H1 (cell line): Measurements from ENCODE around the gene NOXRED1. TPM values are rescaled to one million over a fixed set of nuclear protein-coding genes. Genes with fewer than 3 reads are reported as not detected.

Experiments
- CTCF ChIA-PET: fragments of 300-600 bp; sonication (Branson Sonifier 250); formaldehyde crosslinking; loops from one replicate; lab custom pipeline; 2021; ENCODE audit not compliant: partially characterized antibody; lab: Charles Lee
- POLR2A ChIA-PET: fragments of 300-600 bp; sonication (Branson Sonifier 250); formaldehyde crosslinking; loops from one replicate; lab custom pipeline; 2021; ENCODE audit warnings: inconsistent platforms; ENCODE audit not compliant: partially characterized antibody; lab: Charles Lee
- DNase-seq, 2 experiments: peaks; one replicate each; pipeline versions ENCODE4 v3.0.0 to v3.0.0-alpha.2; 2010 to 2022; ENCODE audit warnings: low spot score in 2 of 2, low read depth in 1 of 2, mixed read lengths in 1 of 2
- FAIRE-seq: peaks from 2 replicates; lab custom pipeline; 2011; peaks lifted over from hg19 to GRCh38; lab: Jason Lieb, UNC
- H2AFZ ChIP-seq: 2 replicates; pipeline ENCODE4 v1.8.1; 2012; ENCODE audit warnings: low read length, inconsistent platforms
- H2AK5ac ChIP-seq: 2 replicates; pipeline ENCODE4 v1.6.1; 2013; ENCODE audit warnings: low read depth, low read length
- H2BK120ac ChIP-seq: replicated peaks from 2 replicates; pipeline ENCODE3; 2013; ENCODE audit warnings: low read depth, low read length, inconsistent platforms
- H2BK12ac ChIP-seq: 2 replicates; pipeline ENCODE4 v1.6.1; 2013; ENCODE audit warnings: low read depth, low read length
- H2BK15ac ChIP-seq: 2 replicates; pipeline ENCODE4 v1.6.1; 2013; ENCODE audit warnings: low read length
- H2BK20ac ChIP-seq: 2 replicates; pipeline ENCODE4 v1.6.1; 2013; ENCODE audit warnings: low read length
- H2BK5ac ChIP-seq: 2 replicates; pipeline ENCODE4 v1.6.1; 2013; ENCODE audit warnings: low read depth, low read length
- H3K14ac ChIP-seq: 2 replicates; pipeline ENCODE4 v1.6.1; 2013; ENCODE audit warnings: inconsistent platforms; ENCODE audit not compliant: insufficient read length
- H3K18ac ChIP-seq: 2 replicates; pipeline ENCODE4 v1.6.1; 2013; ENCODE audit warnings: low read length; ENCODE audit errors: extremely low read depth
- H3K23ac ChIP-seq: 2 replicates; pipeline ENCODE4 v1.6.1; 2013; ENCODE audit warnings: inconsistent platforms; ENCODE audit not compliant: insufficient read length
- H3K23me2 ChIP-seq: 2 replicates; pipeline ENCODE4 v1.6.1; 2013; ENCODE audit warnings: low read depth, low read length
- H3K27ac ChIP-seq: 2 replicates; pipeline ENCODE4 v1.6.1; 2011; ENCODE audit warnings: low read depth, low read length, inconsistent platforms
- H3K27me3 ChIP-seq, 4 experiments: replicated peaks in 1 of 4; 1 replicate in 1 of 4; 2 replicates in 3 of 4; pipeline versions ENCODE4 v1.6.1 to v1.8.1; 2011 to 2013; ENCODE audit warnings: low read length in 3 of 4, mild to moderate bottlenecking in 3 of 4, inconsistent platforms in 2 of 4, mixed read lengths in 2 of 4, moderate library complexity in 1 of 4; ENCODE audit not compliant: control insufficient read depth in 3 of 4, insufficient read depth in 3 of 4; ENCODE audit errors: extremely low read depth in 1 of 4
- H3K36me3 ChIP-seq, 4 experiments: 2 replicates each; pipeline versions ENCODE4 v1.6.1 to v1.8.1; 2011 to 2013; ENCODE audit warnings: mild to moderate bottlenecking in 4 of 4, low read length in 3 of 4, moderate library complexity in 2 of 4, control low read depth in 1 of 4, inconsistent platforms in 1 of 4; ENCODE audit not compliant: insufficient read depth in 4 of 4, control insufficient read depth in 2 of 4
- H3K4ac ChIP-seq: replicated peaks from 2 replicates; pipeline ENCODE3; 2013; ENCODE audit warnings: low read length, low read depth, mixed read lengths, inconsistent platforms; ENCODE audit not compliant: insufficient read length
- H3K4me1 ChIP-seq, 4 experiments: replicated peaks in 1 of 4; 1 replicate in 1 of 4; 2 replicates in 3 of 4; pipeline versions ENCODE4 v1.6.1 to v1.8.1; 2011 to 2013; ENCODE audit warnings: low read length in 3 of 4, inconsistent platforms in 2 of 4, mixed read lengths in 1 of 4; ENCODE audit not compliant: insufficient read depth in 4 of 4, control insufficient read depth in 3 of 4
- H3K4me2 ChIP-seq, 2 experiments: 2 replicates each; pipeline versions ENCODE4 v1.6.1 to v1.8.1; 2011 to 2013; ENCODE audit warnings: low read depth in 2 of 2, low read length in 2 of 2, control low read depth in 1 of 2, inconsistent platforms in 1 of 2, mild to moderate bottlenecking in 1 of 2; ENCODE audit not compliant: insufficient read depth in 1 of 2
- H3K4me3 ChIP-seq, 4 experiments: fragments of 200-600, 300-600 bp in 1 of 4; sonication (generic), shearing (Covaris generic), sonication (Bioruptor Twin) in 1 of 4; 2 replicates each; pipeline versions ENCODE4 v1.5.1 to v1.8.1; 2011 to 2016; ENCODE audit warnings: low read length in 4 of 4, low read depth in 3 of 4, control low read depth in 2 of 4, inconsistent platforms in 2 of 4, mild to moderate bottlenecking in 2 of 4, mixed read lengths in 1 of 4, moderate library complexity in 1 of 4; ENCODE audit not compliant: insufficient read depth in 2 of 4; ENCODE audit errors: extremely low read depth in 1 of 4
- H3K56ac ChIP-seq: replicated peaks from 2 replicates; pipeline ENCODE3; 2013; ENCODE audit warnings: low read depth, mild to moderate bottlenecking, mixed read lengths, low read length, inconsistent platforms; ENCODE audit not compliant: insufficient read length
- H3K79me1 ChIP-seq: 2 replicates; pipeline ENCODE4 v1.6.1; 2013; ENCODE audit warnings: low read depth, low read length, control low read depth
- H3K79me2 ChIP-seq, 2 experiments: 2 replicates each; pipeline versions ENCODE4 v1.6.1 to v1.8.1; 2012 to 2013; ENCODE audit warnings: low read length in 2 of 2, mild to moderate bottlenecking in 2 of 2, inconsistent platforms in 1 of 2; ENCODE audit not compliant: insufficient read depth in 2 of 2, control insufficient read depth in 1 of 2
- H3K9ac ChIP-seq, 4 experiments: replicated peaks in 1 of 4; 1 replicate in 1 of 4; 2 replicates in 3 of 4; pipeline versions ENCODE4 v1.6.1 to v1.8.1; 2011 to 2013; ENCODE audit warnings: low read depth in 3 of 4, low read length in 3 of 4, control low read depth in 2 of 4, mild to moderate bottlenecking in 2 of 4, moderate library complexity in 2 of 4, inconsistent platforms in 1 of 4; ENCODE audit errors: extremely low read depth in 1 of 4
- H3K9me3 ChIP-seq, 2 experiments: 2 replicates each; pipeline versions ENCODE4 v1.6.1 to v1.8.1; 2012 to 2013; ENCODE audit warnings: mild to moderate bottlenecking in 2 of 2, moderate library complexity in 2 of 2, control low read depth in 1 of 2, inconsistent platforms in 1 of 2, low read depth in 1 of 2, low read length in 1 of 2, mixed read lengths in 1 of 2; ENCODE audit not compliant: insufficient read depth in 2 of 2
- H4K20me1 ChIP-seq, 2 experiments: replicated peaks in 1 of 2; 2 replicates each; pipeline versions ENCODE3 to v1.8.1; 2011 to 2013; ENCODE audit warnings: inconsistent platforms in 2 of 2, low read length in 2 of 2, mild to moderate bottlenecking in 1 of 2; ENCODE audit not compliant: insufficient read depth in 2 of 2, control insufficient read depth in 1 of 2
- H4K5ac ChIP-seq: 2 replicates; pipeline ENCODE4 v1.6.1; 2013; ENCODE audit warnings: low read length, low read depth, mixed read lengths, inconsistent platforms; ENCODE audit not compliant: insufficient read length
- H4K8ac ChIP-seq: 2 replicates; pipeline ENCODE4 v1.8.0; 2013; ENCODE audit warnings: mild to moderate bottlenecking, moderate library complexity, low read length, inconsistent platforms; ENCODE audit not compliant: insufficient read depth; ENCODE audit errors: extremely low read depth
- H4K91ac ChIP-seq: replicated peaks from 2 replicates; pipeline ENCODE3; 2013; ENCODE audit warnings: low read length, mixed read lengths, inconsistent platforms; ENCODE audit not compliant: insufficient read length
- ATF2 ChIP-seq: IDR thresholded peaks from 2 replicates; pipeline ENCODE4 v1.6.1; 2012; ENCODE audit warnings: low read length, inconsistent platforms
- CBX8 ChIP-seq: fragments of 300-800, 300-1000 bp; sonication (generic); IDR thresholded peaks from 2 replicates; pipeline ENCODE4 v1.7.1; 2016; ENCODE audit warnings: low read depth, low read length, borderline replicate concordance
- CHD2 ChIP-seq: IDR thresholded peaks from 2 replicates; pipeline ENCODE4 v1.6.1; 2012; ENCODE audit warnings: low read length, improper control_type of control experiment
- CTBP2 ChIP-seq: IDR thresholded peaks from 2 replicates; pipeline ENCODE4 v1.7.0; 2011; ENCODE audit warnings: borderline replicate concordance, mild to moderate bottlenecking, moderate library complexity, mixed read lengths, low read length; ENCODE audit not compliant: insufficient read depth, insufficient read length
- EP300 ChIP-seq, 2 experiments: IDR thresholded peaks; 1 replicate in 1 of 2; 2 replicates in 1 of 2; pipeline ENCODE4 v1.6.1; 2011 to 2012; ENCODE audit warnings: low read depth in 2 of 2, low read length in 2 of 2, mild to moderate bottlenecking in 2 of 2, borderline replicate concordance in 1 of 2, inconsistent platforms in 1 of 2, moderate library complexity in 1 of 2
- KDM4A ChIP-seq: IDR thresholded peaks from one replicate; pipeline ENCODE4 v1.7.1; 2012; ENCODE audit warnings: low read depth, mild to moderate bottlenecking, moderate library complexity, low read length, inconsistent platforms; ENCODE audit not compliant: severe bottlenecking
- NRF1 ChIP-seq: IDR thresholded peaks from 2 replicates; pipeline ENCODE4 v1.6.1; 2011; ENCODE audit warnings: mild to moderate bottlenecking, low read depth, low read length, improper control_type of control experiment
- POU5F1 ChIP-seq: IDR thresholded peaks from 2 replicates; pipeline ENCODE4 v1.6.1; 2011; ENCODE audit warnings: low read depth, mild to moderate bottlenecking, low read length, moderate library complexity
- SP2 ChIP-seq: IDR thresholded peaks from 2 replicates; pipeline ENCODE4 v1.6.1; 2012; ENCODE audit warnings: mild to moderate bottlenecking, low read length, inconsistent platforms
- WGBS, 2 experiments: shearing (Covaris generic) in 1 of 2; methylation state at CpG; one replicate each; pipeline versions ENCODE4 v1.1.6 to v1.1.7; 2013 to 2015; ENCODE audit warnings: low lambda C conversion rate in 2 of 2, mixed read lengths in 2 of 2, inconsistent platforms in 1 of 2, low coverage in 1 of 2, missing lambda C conversion rate in 1 of 2; ENCODE audit not compliant: insufficient replicate concordance in 2 of 2, insufficient coverage in 1 of 2, insufficient read length in 1 of 2; ENCODE audit errors: extremely low coverage in 1 of 2, missing lambda C conversion rate in 1 of 2; 5-methylcytosine and 5-hydroxymethylcytosine counted together
- polyA plus RNA-seq, 7 experiments: library from polyadenylated mRNA; depleted of rRNA in 3 of 7; stranded (reverse) in 5 of 7; unstranded in 2 of 7; fragments of >200 nt in 5 of 7; fragments of 200-250 nt in 2 of 7; gene quantifications; 1 replicate in 5 of 7; 2 replicates in 1 of 7; 4 replicates in 1 of 7; pipeline versions ENCODE4 v1.2.1 to v1.2.3, GENCODE V29; 2011 to 2013; ENCODE audit warnings: missing spikeins in 2 of 7, mixed read lengths in 2 of 7
- total RNA-seq: library from RNA; stranded (reverse); fragmentation: NEBNext Ultra II Directional; extraction: Animal tissue kit (Norgen Biotek cat#: 25700); gene quantifications from 2 replicates; pipeline ENCODE4 v1.2.1, GENCODE V29; 2021

NOXRED1 gene
- total and polyA plus RNA-seq, 2 of the 8 experiments (the other 6 are each of a cell fraction or from before 2014, with no cell fraction given) = 0.23 to 0.48 TPM

GRCh38 chr14:77457522-77458248 lies 34.4 kb upstream of the NOXRED1 start, which contains the start of the genes AHSA1 and VIPAS39:
Gene AHSA1, plus strand, starts transcription at chr14:77458093. Its CDS starts 97 bp downstream, at chr14:77458190.
Gene VIPAS39, minus strand, starts transcription at chr14:77457601. Its CDS starts 3,499 bp downstream, at chr14:77454102.
- Histone ChIP-seq H3K4me2 (peak within 1 kb of the TSS; percentile 72 to 87), H3K79me1 (no peaks in the 10 kb centered on the region; the same call in 1 of the 2 replicates), H2AFZ (peak within 1 kb of the TSS; percentile 100), H2AK5ac (no peak within 1 kb of the TSS), H3K56ac (peak within 1 kb of the TSS; percentile 97), H3K36me3 (peaks cover 17 to 33% (median 26%) of the 10 kb centered on the region in 4 experiments), H3K27me3 (no peaks in the 10 kb centered on the region), H4K5ac (peak within 1 kb of the TSS; percentile 96), H4K8ac (peak within 1 kb of the TSS; percentile 88; the same call in 1 of the 2 replicates), H2BK120ac (peak within 1 kb of the TSS; percentile 85), H3K4me1 (peaks cover 0 to 3% (median 1%) of the 10 kb centered on the region in 4 experiments; a peak in 3 of 7 replicates), H3K9ac (peak within 1 kb of the TSS; percentile 72 to 99 (median 90)), H2BK12ac (peak within 1 kb of the TSS; percentile 100), H2BK15ac (no peak within 1 kb of the TSS), H3K18ac (peak within 1 kb of the TSS; percentile 99), H3K23ac (no peak within 1 kb of the TSS), H3K4ac (peak within 1 kb of the TSS; percentile 10), H3K4me3 (peak within 1 kb of the TSS; percentile 90 to 98 (median 92)), H2BK5ac (peak within 1 kb of the TSS; percentile 99), H3K79me2 (peaks cover 10 to 35% of the 10 kb centered on the region in 2 experiments), H3K14ac (no peak within 1 kb of the TSS), H4K91ac (peak within 1 kb of the TSS; percentile 81), H4K20me1 (peaks cover 7 to 9% of the 10 kb centered on the region in 2 experiments), H3K23me2 (0 out of 2 replicates have a peak, but pooled peaks cover 3% of the 10 kb centered on the region), H3K27ac (peak within 1 kb of the TSS; percentile 97), H2BK20ac (peak within 1 kb of the TSS; percentile 83; the same call in 1 of the 2 replicates), H3K9me3 (no peaks in the 10 kb centered on the region)
- DNase-seq (peak; percentile 89 to 95), FAIRE-seq (peak; percentile 80)
- 2% methylated on average over 50 of the region's 50 CpGs; no CpG with 5 or more reads in 1 of the 2 experiments for WGBS, 2 experiments
- ChIA-PET CTCF (interaction anchor here (0.7 to 4.9 kb wide), 10 partner anchors 10 to 141 kb away, joined by 3 to 54 read pairs (median 12); no protein-coding TSS in a partner anchor), POLR2A (interaction anchor here (0.6 to 2.1 kb wide), 15 partner anchors 12 to 269 kb away, joined by 3 to 7 read pairs (median 4); partner anchors contain the start of genes GSTZ1, POMT2 and SLIRP)
- TF ChIP-seq POU5F1 (no peak), CHD2 (peak; percentile 96), CTBP2 (no peak), ATF2 (peak; percentile 83), NRF1 (no peak), EP300 (IDR thresholded peaks at IDR 0.05; ENCODE audit: borderline replicate concordance in 1 of 2, low read depth in 2 of 2, low read length in 2 of 2) (no peak), KDM4A (peak; percentile 59), SP2 (no peak), CBX8 (no peak)
